ENCODE measurements around the gene FUT6.

The FUT6 gene

GRCh38 chr19:5798244-5798643, 41.3 kb downstream of the FUT6 start:
- Histone ChIP-seq H3K4me2 (ENCODE audit: low read depth, low read length) (no peak overlapping the region), H3K79me2 (ENCODE audit: low read length) (no peaks in the 10 kb centered on the region), H3F3A (ENCODE audit: insufficient read depth, low read length) (no peaks in the 10 kb centered on the region), H3K9me2 (replicated peaks; ENCODE audit: insufficient read depth, low read length) (no peaks in the 10 kb centered on the region), H3K9ac (ENCODE audit: low read length) (no peak overlapping the region), H3K4me3 (ENCODE audit: low read length) (no peak overlapping the region), H3K27me3 (replicated peaks; ENCODE audit: insufficient read depth, low read length) (peaks cover 56% of the 10 kb centered on the region), H3K4me1 (ENCODE audit: low read length) (0 out of 2 replicates have a peak, but pooled peaks cover 4% of the 10 kb centered on the region), H3K36me3 (replicated peaks; ENCODE audit: insufficient read depth, low read length) (no peaks in the 10 kb centered on the region), H4K20me1 (ENCODE audit: insufficient read depth, low read length) (no peaks in the 10 kb centered on the region), H3K9me3 (replicated peaks; ENCODE audit: insufficient read depth, low read length) (no peaks in the 10 kb centered on the region), H2AFZ (ENCODE audit: low read length) (no peak overlapping the region), H3K27ac (ENCODE audit: low read length) (no peak overlapping the region)
- no peak for DNase-seq
- TF ChIP-seq EZH2 (optimal IDR thresholded peaks at IDR 0.05; ENCODE audit: low read depth, low read length) (no peak), EZH2phosphoT487 (IDR thresholded peaks at IDR 0.05; ENCODE audit: low read length) (no peak), CTCF (IDR thresholded peaks at IDR 0.05; ENCODE audit: low read length) (no peak)

GRCh38 chr19:5795382-5795919, 44.1 kb downstream of the FUT6 start:
- no peak for DNase-seq
- no peak for TF ChIP-seq EZH2phosphoT487 (IDR thresholded peaks at IDR 0.05; ENCODE audit: low read length)
- TF ChIP-seq CTCF (IDR thresholded peaks at IDR 0.05; ENCODE audit: low read length) = no peak
- no peak for TF ChIP-seq EZH2 (optimal IDR thresholded peaks at IDR 0.05; ENCODE audit: low read depth, low read length)
- Histone ChIP-seq H3K36me3 (replicated peaks; ENCODE audit: insufficient read depth, low read length) (no peaks in the 10 kb centered on the region), H3K4me1 (ENCODE audit: low read length) (no peaks in the 10 kb centered on the region), H3F3A (ENCODE audit: insufficient read depth, low read length) (no peaks in the 10 kb centered on the region), H3K9me3 (replicated peaks; ENCODE audit: insufficient read depth, low read length) (no peaks in the 10 kb centered on the region), H4K20me1 (ENCODE audit: insufficient read depth, low read length) (no peaks in the 10 kb centered on the region), H3K4me3 (ENCODE audit: low read length) (no peak overlapping the region), H3K9ac (ENCODE audit: low read length) (no peak overlapping the region), H3K27ac (ENCODE audit: low read length) (no peak overlapping the region), H3K4me2 (ENCODE audit: low read depth, low read length) (no peak overlapping the region), H3K79me2 (ENCODE audit: low read length) (no peaks in the 10 kb centered on the region), H2AFZ (ENCODE audit: low read length) (no peak overlapping the region), H3K27me3 (replicated peaks; ENCODE audit: insufficient read depth, low read length) (peaks cover 46% of the 10 kb centered on the region), H3K9me2 (replicated peaks; ENCODE audit: insufficient read depth, low read length) (no peaks in the 10 kb centered on the region)

GRCh38 chr19:5793188-5793587, 46.3 kb downstream of the FUT6 start:
- H2AFZ ChIP-seq (ENCODE audit: low read length) = no peak overlapping the region
- H3K4me2 ChIP-seq (ENCODE audit: low read depth, low read length) = no peak overlapping the region
- H3K9me3 ChIP-seq (replicated peaks; ENCODE audit: insufficient read depth, low read length) = no peaks in the 10 kb centered on the region
- no peaks in the 10 kb centered on the region; the same call in 1 of the 2 replicates for H3K4me1 ChIP-seq (ENCODE audit: low read length)
- DNase-seq = no peak
- no peak overlapping the region for H3K27ac ChIP-seq (ENCODE audit: low read length)
- no peak overlapping the region for H3K9ac ChIP-seq (ENCODE audit: low read length)
- peaks cover 24% of the 10 kb centered on the region for H3K27me3 ChIP-seq (replicated peaks; ENCODE audit: insufficient read depth, low read length)
- H3F3A ChIP-seq (ENCODE audit: insufficient read depth, low read length) = no peaks in the 10 kb centered on the region
- no peaks in the 10 kb centered on the region for H3K9me2 ChIP-seq (replicated peaks; ENCODE audit: insufficient read depth, low read length)
- TF ChIP-seq CTCF (IDR thresholded peaks at IDR 0.05; ENCODE audit: low read length) (no peak), EZH2 (optimal IDR thresholded peaks at IDR 0.05; ENCODE audit: low read depth, low read length) (no peak), EZH2phosphoT487 (IDR thresholded peaks at IDR 0.05; ENCODE audit: low read length) (no peak)
- H4K20me1 ChIP-seq (ENCODE audit: insufficient read depth, low read length) = no peaks in the 10 kb centered on the region
- no peaks in the 10 kb centered on the region for H3K36me3 ChIP-seq (replicated peaks; ENCODE audit: insufficient read depth, low read length)
- peaks cover 16% of the 10 kb centered on the region for H3K79me2 ChIP-seq (ENCODE audit: low read length)
- H3K4me3 ChIP-seq (ENCODE audit: low read length) = no peak overlapping the region

Data from MM.1S (cell line).